ENCODE data around the gene GALNTL6.
A peak's percentile ranks its signal among the peaks of the same experiment; 100 is the strongest.
"Not testable (repeated sequence)": the region's sequence is repeated elsewhere in the genome, so short reads cannot be mapped to it uniquely, and the experiment has no call there.

The GALNTL6 gene

DNA sequence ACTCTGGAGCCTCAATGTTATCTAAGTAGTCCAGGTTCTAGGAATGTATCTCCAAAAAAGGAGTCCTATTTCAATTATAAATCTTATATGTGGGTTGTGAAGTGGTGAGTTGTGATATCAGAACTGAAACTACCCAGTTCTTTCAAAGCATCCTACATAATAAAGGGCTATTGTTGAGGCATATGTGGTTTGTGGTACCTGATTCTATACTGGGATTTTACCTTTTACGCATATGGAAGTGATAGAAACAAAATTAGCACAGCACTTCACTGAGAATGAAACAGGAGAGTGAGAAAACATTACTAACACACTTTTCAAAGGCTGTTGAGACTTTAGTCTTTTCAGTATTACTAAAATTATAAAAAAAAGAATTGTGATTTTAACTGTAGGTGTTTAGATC, 937.7 kb downstream of the GALNTL6 start:
- DNase-seq (ENCODE audit: low read depth): no peak

DNA sequence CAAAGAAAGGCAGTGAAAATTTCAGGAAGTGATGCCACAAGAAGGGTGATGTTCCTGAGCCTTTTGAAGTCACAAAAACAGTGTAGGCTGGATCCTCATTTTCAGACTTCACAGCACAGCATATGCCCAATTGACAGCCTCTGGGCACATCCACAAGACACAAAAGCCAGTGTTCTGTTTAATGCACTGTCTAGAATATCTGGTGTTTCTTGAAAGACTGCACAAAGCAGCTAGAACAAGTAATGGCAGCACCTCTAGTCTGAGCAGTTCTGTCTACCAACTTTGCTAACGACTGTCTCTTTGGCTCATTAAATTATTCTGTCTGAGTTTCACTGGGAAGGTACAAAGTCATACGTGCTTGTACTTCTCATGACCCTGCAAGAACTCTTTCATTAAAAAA, 938.3 kb downstream of the GALNTL6 start:
- no peak for DNase-seq (ENCODE audit: low read depth)

DNA sequence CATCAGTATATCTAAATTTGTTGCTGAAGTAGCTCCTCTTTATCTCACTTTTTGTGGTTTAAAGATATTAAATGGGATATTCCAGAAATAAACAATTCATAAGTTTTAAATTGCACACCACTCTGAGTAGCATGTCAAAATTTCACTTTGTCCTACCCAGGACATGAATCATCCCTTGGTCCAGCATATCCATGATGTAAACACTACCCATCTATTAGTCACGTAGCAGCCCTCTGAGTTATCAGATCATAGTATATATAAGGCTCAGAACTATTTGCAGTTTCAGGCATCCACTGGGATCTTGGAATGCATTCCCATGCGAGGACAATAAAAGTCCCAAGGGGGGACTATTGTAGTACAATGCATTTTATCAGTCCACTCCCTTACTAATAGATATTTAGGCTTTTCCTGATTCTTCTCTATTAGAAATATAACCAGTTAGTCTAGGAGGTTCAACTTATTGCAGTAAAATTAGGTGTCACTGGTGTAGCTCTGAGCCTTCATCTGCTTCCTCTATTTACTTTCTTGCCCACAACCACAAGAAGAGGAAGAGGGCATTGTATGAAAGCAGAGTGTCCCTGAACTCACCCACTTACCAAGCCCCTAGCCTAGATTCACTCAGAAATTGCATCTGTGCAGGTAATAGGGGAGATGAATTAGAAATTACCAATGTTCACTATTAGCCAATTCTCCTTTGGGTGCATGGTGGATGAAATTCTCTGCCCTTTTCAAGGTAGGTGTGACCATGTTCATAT, 945.6 kb downstream of the GALNTL6 start:
- peak; percentile 63 for DNase-seq (ENCODE audit: low read depth)

DNA sequence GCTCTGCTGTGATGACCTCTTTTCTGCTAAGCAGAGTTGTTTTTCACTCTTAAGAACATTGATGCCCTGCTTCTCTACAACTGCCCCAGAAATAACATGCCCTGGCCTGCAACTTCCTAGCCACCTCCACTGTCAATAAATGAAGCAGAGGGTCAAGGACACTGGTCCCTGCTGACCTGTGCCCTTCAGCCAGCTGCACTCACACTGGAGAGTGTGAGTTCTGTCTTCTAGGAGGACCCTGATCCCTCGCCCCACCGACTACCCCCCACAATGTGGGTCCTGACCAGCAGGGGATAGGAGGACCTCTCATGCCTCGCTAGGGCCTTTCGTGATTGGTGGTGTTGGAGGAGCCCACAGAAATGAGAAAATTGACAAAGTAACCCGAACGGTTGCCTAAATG, 947.3 kb downstream of the GALNTL6 start:
- DNase-seq (ENCODE audit: low read depth): no peak

DNA sequence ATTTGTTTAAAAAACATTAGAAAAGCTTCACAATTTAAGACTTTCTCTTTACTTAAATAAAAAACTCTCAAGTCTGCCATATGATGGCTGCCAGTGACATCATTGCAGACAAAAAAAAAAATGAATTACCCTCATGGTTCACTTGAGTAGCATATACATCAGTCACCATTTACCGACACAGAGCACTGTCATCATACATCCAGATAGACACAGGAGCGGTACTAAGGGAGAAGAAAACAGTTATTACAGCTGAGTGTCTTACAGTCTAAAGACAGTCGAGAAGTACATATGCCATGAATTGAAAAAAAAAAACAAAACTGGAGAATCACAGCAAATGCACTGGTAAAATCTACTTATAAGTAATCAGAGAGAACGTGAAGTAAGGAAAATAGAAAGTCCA, 949.7 kb downstream of the GALNTL6 start:
- DNase-seq (ENCODE audit: low read depth): no peak

DNA sequence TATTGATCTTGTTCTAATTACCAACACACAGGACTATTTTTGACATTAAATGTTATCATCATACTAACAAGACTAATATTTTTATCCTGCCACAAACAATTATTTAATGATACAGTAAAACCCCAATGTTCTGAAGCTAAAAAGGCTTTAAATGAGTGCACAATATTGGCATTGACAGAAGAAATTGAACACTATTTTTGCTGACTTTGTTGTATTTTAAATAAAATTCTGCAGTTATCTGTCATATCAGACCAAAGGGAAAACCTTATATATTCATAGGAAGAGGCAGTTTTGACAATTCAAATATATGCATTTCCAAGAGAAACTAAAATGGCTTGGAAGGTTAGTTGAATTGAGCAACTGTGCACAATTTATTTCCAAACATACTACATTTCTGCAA, 957.6 kb downstream of the GALNTL6 start:
- no peak for DNase-seq (ENCODE audit: low read depth)

DNA sequence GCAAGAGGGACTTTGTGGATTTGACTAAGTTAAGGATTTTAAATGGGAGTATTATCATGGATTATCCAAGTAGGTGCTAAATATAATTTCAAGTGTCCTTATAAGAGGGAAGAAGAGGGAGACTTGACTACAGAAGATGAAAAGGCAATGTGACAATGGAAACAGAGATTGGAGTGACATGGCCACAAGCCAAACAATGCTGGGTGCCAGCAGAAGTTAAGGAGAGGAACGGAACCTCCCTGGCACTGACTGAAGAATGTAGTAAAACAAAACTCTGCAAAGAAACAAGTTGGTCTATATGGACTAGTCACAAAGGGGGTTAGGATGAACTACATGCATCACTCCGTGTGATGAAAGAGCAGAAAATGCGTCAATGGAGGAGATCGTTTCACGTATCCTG, 959.6 kb downstream of the GALNTL6 start:
- no peak for DNase-seq (ENCODE audit: low read depth)

DNA sequence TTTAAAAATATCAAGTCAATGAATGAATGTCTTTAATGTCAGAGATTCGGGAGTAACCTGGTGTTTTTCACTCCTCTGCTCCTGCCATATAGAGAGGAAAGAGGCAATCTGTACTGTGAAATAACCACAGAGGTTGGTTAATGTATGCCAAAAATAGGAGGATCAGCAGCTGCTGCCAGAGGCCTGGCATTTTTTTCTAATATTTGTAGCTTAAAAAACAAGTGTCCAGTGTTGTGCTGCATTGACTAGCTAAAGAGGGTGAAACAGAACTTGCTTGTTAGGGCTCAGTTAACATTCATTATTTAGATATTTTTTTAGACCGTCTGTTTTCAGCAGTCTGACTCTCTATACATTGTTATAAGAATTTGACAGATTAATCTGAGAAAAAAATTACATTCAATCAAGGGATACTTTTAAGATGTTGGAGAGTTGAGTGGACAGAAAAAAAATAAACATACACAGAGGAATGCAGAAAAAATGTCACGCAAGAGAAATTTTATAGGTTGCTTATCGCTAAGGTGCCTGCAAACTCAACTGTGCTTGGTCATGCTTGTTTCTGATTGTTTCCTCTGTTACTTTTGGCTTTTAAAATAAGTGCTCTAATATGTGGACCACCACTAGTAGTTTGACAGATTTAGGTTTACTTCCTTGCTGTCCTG, 963.1 kb downstream of the GALNTL6 start:
- DNase-seq (ENCODE audit: low read depth): no peak

DNA sequence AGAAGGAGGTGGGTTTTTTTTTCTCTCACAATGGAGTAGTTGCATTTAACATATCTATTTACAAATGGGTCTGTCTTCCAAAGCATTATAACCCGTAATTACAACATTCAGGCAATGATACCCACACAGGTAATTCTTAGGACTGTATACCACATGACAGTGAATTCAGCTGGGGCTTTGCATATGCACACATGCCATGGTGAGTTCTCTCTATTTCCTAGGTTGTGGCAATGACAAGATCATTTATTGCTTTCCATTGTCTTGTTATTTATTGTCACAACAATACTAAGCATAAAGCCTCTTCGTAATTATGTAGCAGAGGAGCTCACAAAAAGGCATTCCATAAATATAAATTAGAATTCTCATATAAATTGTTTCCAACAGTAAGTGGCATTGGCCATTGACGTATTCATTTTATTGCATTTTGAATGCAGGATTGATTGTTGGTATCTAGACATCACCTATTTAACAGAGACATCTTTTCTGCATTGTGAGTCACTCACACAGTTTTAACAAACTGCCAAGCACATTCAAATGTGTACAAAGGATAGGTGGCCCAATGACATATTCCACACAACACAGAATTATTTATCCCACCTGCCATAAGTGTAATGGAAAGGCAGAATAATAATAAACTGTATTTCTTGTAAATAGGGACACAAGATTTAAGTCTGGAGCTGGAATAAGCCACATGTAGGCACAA, 964.7 kb downstream of the GALNTL6 start:
- DNase-seq (ENCODE audit: low read depth): no peak

DNA sequence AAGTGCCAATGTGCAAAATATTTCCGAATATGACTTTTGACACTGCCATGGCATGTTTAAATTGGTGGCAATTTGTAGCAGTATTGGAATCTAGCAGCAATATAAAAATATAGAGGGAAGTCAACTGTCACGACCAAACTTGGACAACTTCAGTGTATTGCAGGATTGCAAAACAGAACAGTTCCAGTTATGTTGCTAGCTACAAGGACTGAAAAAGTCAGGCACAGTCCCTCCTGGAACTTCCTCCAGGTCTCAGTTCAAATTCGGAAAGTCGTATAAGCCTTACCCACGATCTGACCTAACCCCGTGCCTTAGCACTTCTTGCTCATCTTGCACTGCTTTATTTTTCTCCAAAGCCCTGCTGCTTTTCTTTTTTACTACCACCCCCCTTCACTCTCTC, 965.4 kb downstream of the GALNTL6 start:
- DNase-seq (ENCODE audit: low read depth): no peak

DNA sequence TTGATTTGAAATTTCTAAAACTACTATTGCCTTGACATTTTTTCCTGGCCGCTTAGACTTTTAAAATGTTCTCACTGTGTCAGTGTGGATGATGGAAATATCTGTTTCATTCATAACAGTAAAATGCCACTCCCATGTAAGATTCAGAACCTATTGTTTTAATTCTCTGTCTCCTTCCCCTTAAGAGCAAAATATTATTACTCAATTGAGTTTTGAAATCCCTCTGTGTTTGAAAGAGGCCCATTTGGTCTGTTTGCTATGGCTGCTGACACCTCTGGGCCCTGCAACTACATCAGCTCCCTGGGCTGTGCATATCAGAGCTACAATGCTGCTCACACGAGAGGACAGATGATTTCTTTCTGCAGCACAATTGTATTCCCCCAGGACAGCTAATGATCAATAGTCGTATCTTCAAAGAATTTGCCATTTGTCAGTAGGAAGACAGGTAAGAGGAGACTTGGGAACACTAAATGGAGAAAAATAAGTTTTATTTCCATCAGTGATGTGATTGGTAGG, 967.4 kb downstream of the GALNTL6 start:
- DNase-seq (ENCODE audit: low read depth): no peak

DNA sequence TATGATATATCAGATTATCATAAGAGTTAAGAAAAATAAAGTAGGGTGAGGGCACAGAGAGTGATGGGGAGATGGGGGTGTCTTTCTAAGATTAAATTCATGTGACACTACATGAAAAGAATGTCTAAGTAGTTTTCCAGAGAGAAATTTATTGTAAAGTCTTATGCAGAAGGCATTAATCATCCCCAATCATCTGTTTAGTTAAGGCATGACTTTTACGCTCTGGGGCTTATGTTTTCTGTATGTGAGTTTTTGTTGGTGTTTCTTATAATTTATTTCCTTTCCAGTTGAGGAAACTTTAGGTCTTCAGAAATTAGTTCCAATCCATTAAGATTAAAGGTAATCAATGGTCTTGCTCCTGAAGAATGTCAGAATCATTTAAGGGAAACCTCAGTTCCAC, 972.4 kb downstream of the GALNTL6 start:
- no peak for DNase-seq (ENCODE audit: low read depth)

DNA sequence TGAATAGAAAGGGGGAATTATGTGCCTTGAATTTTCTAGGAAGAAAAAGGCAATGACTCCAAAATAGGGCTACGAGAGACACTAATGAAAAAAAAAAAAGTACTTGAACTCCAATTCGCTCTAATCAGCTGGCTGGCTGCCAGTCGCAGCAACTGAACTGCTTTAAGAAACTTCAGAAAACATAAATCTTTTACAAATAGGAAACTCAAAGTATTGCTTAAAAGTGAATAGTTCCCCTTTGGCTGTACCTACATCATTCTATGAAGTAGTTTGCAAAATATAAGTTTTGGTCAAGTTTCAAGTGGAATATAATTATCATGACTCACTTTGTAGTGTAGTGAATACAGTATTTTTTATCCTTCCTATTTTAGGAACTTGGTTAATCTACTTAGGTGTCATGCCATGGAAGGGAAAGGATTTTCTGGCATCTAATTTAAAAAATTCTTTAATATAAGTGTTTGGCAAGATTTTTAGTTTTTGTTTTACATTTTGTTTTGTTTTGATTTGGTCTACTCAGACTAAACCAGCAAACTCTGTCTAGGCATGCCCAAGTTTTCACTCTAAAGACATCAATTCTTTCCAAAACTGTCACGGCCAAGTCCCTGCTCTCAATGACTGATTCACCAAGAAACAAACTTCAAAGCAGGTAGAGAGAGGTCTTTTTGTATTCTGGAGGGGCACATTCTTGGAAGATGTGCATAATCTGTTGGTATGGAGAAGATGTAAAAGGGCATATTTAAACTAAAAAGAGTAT, 973.0 kb downstream of the GALNTL6 start:
- DNase-seq (ENCODE audit: low read depth): no peak

DNA sequence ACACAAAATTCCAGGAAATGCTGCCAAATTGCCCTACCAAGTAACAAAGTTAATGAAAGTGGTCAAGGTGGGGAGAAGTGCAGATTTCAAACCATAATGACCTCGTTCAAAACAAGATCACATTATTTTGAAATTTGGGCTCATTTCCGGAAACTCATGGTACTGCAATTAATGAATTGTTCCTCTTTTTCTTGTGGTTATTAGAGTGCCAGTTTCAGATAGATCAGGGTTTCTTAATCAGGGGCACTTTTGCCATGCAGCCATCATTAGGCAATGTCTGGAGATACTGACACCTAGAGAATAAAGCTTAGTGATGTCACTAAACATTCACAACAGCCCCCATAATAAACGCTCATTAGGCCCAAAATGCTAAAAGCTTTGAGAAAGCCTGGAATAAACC, 973.9 kb downstream of the GALNTL6 start:
- DNase-seq (ENCODE audit: low read depth): no peak

DNA sequence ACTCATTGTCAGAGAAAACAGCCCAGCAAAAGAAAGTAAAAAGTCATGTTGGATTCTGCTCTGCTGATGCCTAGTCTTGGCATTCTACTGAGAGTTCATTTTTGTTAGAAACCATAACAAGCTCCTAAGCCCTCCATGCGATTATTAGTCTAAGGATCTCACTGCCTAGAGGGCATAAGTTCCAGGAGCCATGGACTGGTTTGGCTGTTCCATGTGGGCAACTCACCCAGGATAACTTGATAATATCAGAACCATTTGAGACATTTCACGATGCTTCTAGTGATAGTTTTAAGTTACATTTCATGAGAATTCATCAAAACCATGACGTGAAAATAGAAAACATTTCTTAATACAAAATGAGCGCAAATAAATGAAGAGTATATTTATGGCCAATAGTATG, 978.6 kb downstream of the GALNTL6 start:
- no peak for DNase-seq (ENCODE audit: low read depth)

DNA sequence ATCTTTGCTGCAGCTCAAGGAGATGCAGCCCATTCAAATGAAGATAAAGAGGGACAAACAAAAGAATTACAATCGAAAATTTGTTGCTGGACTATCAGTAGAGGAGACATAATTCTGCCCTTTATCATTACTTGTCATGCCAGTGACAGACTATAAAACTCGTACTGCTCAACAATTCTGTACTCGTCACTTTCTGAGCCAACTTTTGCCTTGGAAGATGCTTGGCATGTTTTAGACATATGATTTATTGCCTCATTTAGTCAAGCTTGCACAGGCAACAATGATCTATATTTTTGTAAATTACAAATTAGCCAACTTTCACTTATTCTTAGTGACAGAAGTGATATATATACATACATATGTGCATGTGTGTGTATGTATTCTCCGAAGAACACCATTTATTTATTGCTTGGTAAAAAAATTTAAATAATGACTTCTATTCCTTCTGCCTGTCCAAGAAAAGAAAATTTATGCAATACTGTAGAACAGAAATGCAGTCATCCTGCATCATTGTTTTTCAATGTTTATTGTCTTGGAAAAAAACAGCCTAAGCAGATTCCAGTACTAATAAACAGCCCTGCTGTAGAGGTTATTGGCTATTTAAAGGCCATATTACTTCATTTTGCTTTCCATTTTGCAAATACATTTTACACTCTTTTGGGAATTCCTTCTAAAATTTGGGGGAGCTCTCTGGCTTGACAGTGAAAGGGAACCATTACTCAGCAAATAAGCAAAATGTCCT, 980.5 kb downstream of the GALNTL6 start:
- no peak for DNase-seq (ENCODE audit: low read depth)

DNA sequence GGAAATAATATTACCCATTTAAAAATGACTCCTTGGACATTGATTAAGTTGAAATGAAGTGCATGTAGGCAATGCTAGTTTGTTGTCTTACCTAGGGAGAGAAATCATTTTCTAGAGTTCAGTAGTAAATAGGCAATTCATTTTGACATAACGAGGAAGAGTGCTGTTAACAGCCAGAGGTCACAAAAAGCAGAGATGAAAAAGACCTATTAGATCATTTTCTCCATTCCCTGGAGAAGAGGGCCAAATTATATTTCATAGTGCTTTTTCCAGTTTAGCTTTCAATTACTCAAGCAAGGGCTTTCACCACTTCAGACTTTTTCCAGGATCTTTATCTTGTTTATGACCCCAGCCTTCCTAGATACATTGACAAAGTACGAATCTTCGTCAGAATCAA, 981.1 kb downstream of the GALNTL6 start:
- DNase-seq (ENCODE audit: low read depth): no peak

DNA sequence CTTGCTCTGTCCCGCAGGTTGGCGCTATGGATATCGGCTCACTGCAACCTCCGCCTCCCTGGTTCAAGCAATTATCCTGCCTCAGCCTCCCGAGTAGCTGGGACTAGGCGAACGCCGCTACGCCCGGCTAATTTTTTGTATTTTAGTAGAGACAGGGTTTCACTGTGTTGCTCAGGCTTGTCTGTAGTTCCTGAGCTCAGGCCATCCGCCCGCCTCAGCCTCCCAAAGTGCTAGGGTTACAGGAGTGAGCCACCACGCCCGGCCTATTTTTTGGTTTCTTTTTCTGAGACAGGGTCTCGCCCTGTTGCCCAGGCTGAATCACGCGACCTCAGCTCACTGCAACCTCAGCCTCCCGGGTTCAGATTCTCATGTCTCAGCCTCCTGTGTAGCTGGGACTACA, 984.1 kb downstream of the GALNTL6 start:
- not testable (repeated sequence) for DNase-seq (ENCODE audit: low read depth)

DNA sequence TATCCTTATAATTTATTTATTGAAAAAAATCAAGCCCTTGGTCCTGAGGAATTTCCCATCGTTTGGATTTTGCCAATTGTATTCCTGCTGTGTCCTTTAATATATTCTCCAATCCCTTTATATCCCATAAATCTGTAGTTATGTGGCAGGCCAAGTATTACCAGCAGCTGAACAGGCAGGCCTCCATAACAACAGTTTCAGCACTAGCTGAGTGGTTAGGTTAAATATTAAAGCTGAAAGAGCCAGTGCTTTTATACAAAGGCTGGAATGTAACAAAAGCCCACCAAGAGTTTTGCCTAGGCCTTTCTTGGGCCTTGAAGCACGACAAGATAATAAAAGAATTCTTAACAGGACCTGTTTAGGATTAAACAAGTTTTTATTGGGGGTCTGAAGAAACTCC, 988.8 kb downstream of the GALNTL6 start:
- DNase-seq (ENCODE audit: low read depth): no peak

DNA sequence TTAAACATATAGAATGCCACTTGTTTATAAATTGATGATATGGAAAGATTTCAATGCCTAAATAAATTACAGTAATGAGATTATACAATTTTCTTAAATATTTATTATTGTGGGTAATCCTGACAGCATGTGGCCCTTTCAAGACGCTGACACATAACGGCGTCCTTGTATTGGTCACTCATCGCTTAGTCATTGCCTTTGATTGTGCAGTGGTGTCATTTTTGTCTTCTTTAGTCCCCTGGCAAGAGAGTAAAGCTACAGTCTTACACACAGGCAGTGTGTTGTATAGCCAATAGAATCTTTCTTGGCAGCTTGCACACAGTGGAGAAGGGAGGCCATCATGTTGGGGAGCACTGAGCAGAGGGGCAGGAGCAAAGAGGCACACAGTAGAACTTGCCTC, 993.6 kb downstream of the GALNTL6 start:
- DNase-seq (ENCODE audit: low read depth): no peak

DNA sequence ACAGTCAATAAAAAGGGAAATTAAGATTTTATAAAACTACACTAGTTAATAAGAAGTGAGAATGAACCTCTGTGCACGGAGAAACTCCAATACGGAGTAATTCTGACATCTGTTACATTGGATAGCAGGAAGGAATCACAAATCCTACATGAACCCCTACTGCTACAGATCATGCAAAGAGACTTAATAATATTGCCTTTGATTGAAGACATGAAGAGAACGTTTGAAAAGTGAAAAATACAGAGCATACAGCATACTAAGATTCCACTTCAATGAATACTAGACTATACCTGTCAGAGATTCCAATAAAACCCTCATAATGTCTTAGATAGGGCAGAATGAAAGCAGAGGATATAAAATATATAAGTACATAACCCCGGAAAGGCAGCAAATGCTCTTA, 995.0 kb downstream of the GALNTL6 start:
- DNase-seq (ENCODE audit: low read depth): no peak

DNA sequence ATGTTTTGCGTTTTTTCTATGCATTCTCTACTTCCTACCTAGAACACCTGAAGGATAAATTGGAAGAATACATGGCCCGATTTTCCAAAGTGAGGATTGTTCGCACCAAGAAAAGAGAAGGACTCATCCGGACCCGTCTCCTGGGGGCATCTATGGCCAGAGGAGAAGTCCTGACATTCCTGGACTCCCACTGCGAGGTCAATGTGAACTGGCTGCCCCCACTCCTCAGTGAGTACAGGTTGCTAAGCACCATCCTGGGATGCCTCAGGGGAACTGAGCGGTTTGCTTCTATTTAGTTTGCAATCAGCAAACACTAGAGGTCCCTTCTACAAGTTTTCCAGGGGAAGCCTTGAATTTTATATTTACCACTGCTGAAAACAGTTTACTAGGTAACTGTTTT, 996.1 kb downstream of the GALNTL6 start:
- no peak for DNase-seq (ENCODE audit: low read depth)
